Measurements from ENCODE around the gene ATP6AP1.

Gene ATP6AP1

DNA sequence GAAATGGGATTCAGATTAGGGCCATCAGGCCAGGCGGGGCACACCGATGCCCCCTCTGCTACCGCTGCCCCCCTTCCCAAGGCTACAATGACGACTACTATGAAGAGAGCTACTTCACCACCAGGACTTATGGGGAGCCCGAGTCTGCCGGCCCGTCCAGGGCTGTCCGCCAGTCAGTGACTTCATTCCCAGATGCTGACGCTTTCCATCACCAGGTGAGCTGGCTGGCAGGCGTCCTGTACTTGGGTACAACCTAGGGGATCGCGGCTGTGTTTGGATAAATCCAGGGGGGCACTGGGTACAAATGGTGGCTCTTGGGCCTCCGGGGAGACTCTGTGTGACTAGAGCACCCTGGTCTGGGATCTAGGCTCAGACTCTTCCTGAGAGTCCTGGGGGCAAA lies 48.3 kb upstream of the ATP6AP1 start:
- Histone ChIP-seq H3K9ac (ENCODE audit: low read depth, low read length, poor library complexity) (no peak overlapping the region), H3K4me3 (ENCODE audit: low read length in 2 of 2) (peak overlapping the region; percentile 86 to 95), H3K18ac (ENCODE audit: low read length) (no peak overlapping the region), H3K27ac (replicated peaks; ENCODE audit: low read length) (no peak overlapping the region), H2BK5ac (ENCODE audit: low read length) (no peak overlapping the region), H3K36me3 (replicated peaks in 1 of 2; ENCODE audit: control insufficient read depth in 2 of 2, insufficient read depth in 2 of 2, low read length in 2 of 2) (peaks cover 0 to 22% of the 10 kb centered on the region in 2 donors), H3K23ac (ENCODE audit: low read depth, low read length, poor library complexity) (no peak overlapping the region), H4K91ac (ENCODE audit: low read depth, low read length, poor library complexity) (no peak overlapping the region), H4K8ac (ENCODE audit: low read depth, low read length) (no peak overlapping the region), H3K9me3 (replicated peaks in 1 of 2; ENCODE audit: control insufficient read depth in 2 of 2, insufficient read depth in 1 of 2, low read depth in 1 of 2, low read length in 2 of 2) (no peaks in the 10 kb centered on the region), H2BK15ac (ENCODE audit: low read length) (no peak overlapping the region), H2AFZ (ENCODE audit: low read length) (no peak overlapping the region), H2BK120ac (ENCODE audit: low read depth, low read length) (no peak overlapping the region), H3K79me1 (ENCODE audit: low read depth, low read length) (no peaks in the 10 kb centered on the region), H3K14ac (ENCODE audit: low read length) (no peak overlapping the region), H2BK12ac (ENCODE audit: low read length) (no peak overlapping the region), H2AK5ac (ENCODE audit: low read depth, low read length) (no peak overlapping the region), H3K27me3 (ENCODE audit: control insufficient read depth in 3 of 3, insufficient read depth in 3 of 3, low read depth in 1 of 3, low read length in 3 of 3) (no peaks in the 10 kb centered on the region), H3K4me1 (ENCODE audit: control insufficient read depth in 2 of 2, insufficient read depth in 1 of 2, low read depth in 1 of 2, low read length in 2 of 2) (peaks cover 10 to 18% of the 10 kb centered on the region in 2 donors), H3K4ac (ENCODE audit: low read length) (no peak overlapping the region), H3K4me2 (ENCODE audit: insufficient read depth, low read length, poor library complexity, severe bottlenecking) (peak overlapping the region; percentile 54)
- no CpG with 5 or more reads among the region's 13 CpGs for WGBS, 2 donors (ENCODE audit: extremely low coverage in 2 of 2, insufficient read length in 2 of 2, insufficient replicate concordance in 1 of 2)
- DNase-seq (ENCODE audit: low spot score), result no peak

DNA sequence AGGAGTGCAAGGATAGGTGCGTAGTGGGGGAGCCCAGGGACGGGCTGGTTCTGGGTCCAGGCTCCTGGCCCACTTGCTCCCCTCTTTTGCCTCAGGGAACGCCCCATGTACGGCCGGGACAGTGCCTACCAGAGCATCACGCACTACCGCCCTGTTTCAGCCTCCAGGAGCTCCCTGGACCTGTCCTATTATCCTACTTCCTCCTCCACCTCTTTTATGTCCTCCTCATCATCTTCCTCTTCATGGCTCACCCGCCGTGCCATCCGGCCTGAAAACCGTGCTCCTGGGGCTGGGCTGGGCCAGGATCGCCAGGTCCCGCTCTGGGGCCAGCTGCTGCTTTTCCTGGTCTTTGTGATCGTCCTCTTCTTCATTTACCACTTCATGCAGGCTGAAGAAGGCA lies 47.7 kb upstream of the ATP6AP1 start:
- H4K91ac ChIP-seq (ENCODE audit: low read depth, low read length, poor library complexity), result no peak overlapping the region
- DNase-seq (ENCODE audit: low spot score), result no peak

GRCh38 chrX:154381271-154381670 lies 47.2 kb upstream of the ATP6AP1 start:
- Histone ChIP-seq H4K91ac (ENCODE audit: low read depth, low read length, poor library complexity) (no peak overlapping the region), H3K4me1 (ENCODE audit: control insufficient read depth in 2 of 2, insufficient read depth in 1 of 2, low read depth in 1 of 2, low read length in 2 of 2) (peaks cover 10 to 18% of the 10 kb centered on the region in 2 donors), H3K27me3 (ENCODE audit: control insufficient read depth in 3 of 3, insufficient read depth in 3 of 3, low read depth in 1 of 3, low read length in 3 of 3) (no peaks in the 10 kb centered on the region), H3K27ac (replicated peaks; ENCODE audit: low read length) (no peak overlapping the region), H3K18ac (ENCODE audit: low read length) (no peak overlapping the region), H3K79me1 (ENCODE audit: low read depth, low read length) (no peaks in the 10 kb centered on the region), H3K23ac (ENCODE audit: low read depth, low read length, poor library complexity) (no peak overlapping the region), H4K8ac (ENCODE audit: low read depth, low read length) (no peak overlapping the region), H2AFZ (ENCODE audit: low read length) (no peak overlapping the region), H2BK5ac (ENCODE audit: low read length) (no peak overlapping the region), H3K4ac (ENCODE audit: low read length) (no peak overlapping the region), H3K4me2 (ENCODE audit: insufficient read depth, low read length, poor library complexity, severe bottlenecking) (peak overlapping the region; percentile 11), H3K9me3 (replicated peaks in 1 of 2; ENCODE audit: control insufficient read depth in 2 of 2, insufficient read depth in 1 of 2, low read depth in 1 of 2, low read length in 2 of 2) (no peaks in the 10 kb centered on the region), H2BK15ac (ENCODE audit: low read length) (no peak overlapping the region), H3K9ac (ENCODE audit: low read depth, low read length, poor library complexity) (no peak overlapping the region), H2BK120ac (ENCODE audit: low read depth, low read length) (no peak overlapping the region), H2BK12ac (ENCODE audit: low read length) (no peak overlapping the region), H3K14ac (ENCODE audit: low read length) (no peak overlapping the region), H2AK5ac (ENCODE audit: low read depth, low read length) (no peak overlapping the region), H3K4me3 (ENCODE audit: low read length in 2 of 2) (no peak overlapping the region), H3K36me3 (replicated peaks in 1 of 2; ENCODE audit: control insufficient read depth in 2 of 2, insufficient read depth in 2 of 2, low read length in 2 of 2) (peaks cover 0 to 22% of the 10 kb centered on the region in 2 donors)
- DNase-seq (ENCODE audit: low spot score), result no peak
- no CpG with 5 or more reads among the region's 6 CpGs for WGBS, 2 donors (ENCODE audit: extremely low coverage in 2 of 2, insufficient read length in 2 of 2, insufficient replicate concordance in 1 of 2)

More for the DNA sequence above, 47.7 kb upstream of the ATP6AP1 start:
- Histone ChIP-seq H3K9me3 (replicated peaks in 1 of 2; ENCODE audit: control insufficient read depth in 2 of 2, insufficient read depth in 1 of 2, low read depth in 1 of 2, low read length in 2 of 2) (no peaks in the 10 kb centered on the region), H3K14ac (ENCODE audit: low read length) (no peak overlapping the region), H3K27ac (replicated peaks; ENCODE audit: low read length) (no peak overlapping the region), H2BK15ac (ENCODE audit: low read length) (no peak overlapping the region), H3K4ac (ENCODE audit: low read length) (no peak overlapping the region), H3K18ac (ENCODE audit: low read length) (no peak overlapping the region), H3K36me3 (replicated peaks in 1 of 2; ENCODE audit: control insufficient read depth in 2 of 2, insufficient read depth in 2 of 2, low read length in 2 of 2) (peaks cover 0 to 22% of the 10 kb centered on the region in 2 donors), H2AK5ac (ENCODE audit: low read depth, low read length) (no peak overlapping the region), H2AFZ (ENCODE audit: low read length) (no peak overlapping the region), H3K4me3 (ENCODE audit: low read length in 2 of 2) (peak overlapping the region in 1 of 2 donors; percentile 86), H2BK12ac (ENCODE audit: low read length) (no peak overlapping the region), H2BK120ac (ENCODE audit: low read depth, low read length) (no peak overlapping the region), H3K9ac (ENCODE audit: low read depth, low read length, poor library complexity) (no peak overlapping the region), H3K4me2 (ENCODE audit: insufficient read depth, low read length, poor library complexity, severe bottlenecking) (peak overlapping the region; percentile 18), H3K27me3 (ENCODE audit: control insufficient read depth in 3 of 3, insufficient read depth in 3 of 3, low read depth in 1 of 3, low read length in 3 of 3) (no peaks in the 10 kb centered on the region), H2BK5ac (ENCODE audit: low read length) (no peak overlapping the region), H3K23ac (ENCODE audit: low read depth, low read length, poor library complexity) (no peak overlapping the region), H3K4me1 (ENCODE audit: control insufficient read depth in 2 of 2, insufficient read depth in 1 of 2, low read depth in 1 of 2, low read length in 2 of 2) (peaks cover 10 to 18% of the 10 kb centered on the region in 2 donors), H3K79me1 (ENCODE audit: low read depth, low read length) (no peaks in the 10 kb centered on the region), H4K8ac (ENCODE audit: low read depth, low read length) (no peak overlapping the region)
- WGBS, 2 donors (ENCODE audit: extremely low coverage in 2 of 2, insufficient read length in 2 of 2, insufficient replicate concordance in 1 of 2), result no CpG with 5 or more reads among the region's 14 CpGs

- no peak overlapping the region for H2BK5ac ChIP-seq (ENCODE audit: low read length)
- H3K79me1 ChIP-seq (ENCODE audit: low read depth, low read length), result no peaks in the 10 kb centered on the region
- H2AK5ac ChIP-seq (ENCODE audit: low read depth, low read length), result no peak overlapping the region
- H3K23ac ChIP-seq (ENCODE audit: low read depth, low read length, poor library complexity), result no peak overlapping the region
- H3K4me3 ChIP-seq (ENCODE audit: low read length in 2 of 2), result no peak overlapping the region
- H3K27ac ChIP-seq (replicated peaks; ENCODE audit: low read length), result no peak overlapping the region
- peaks cover 10 to 18% of the 10 kb centered on the region in 2 donors for H3K4me1 ChIP-seq (ENCODE audit: control insufficient read depth in 2 of 2, insufficient read depth in 1 of 2, low read depth in 1 of 2, low read length in 2 of 2)
- H3K18ac ChIP-seq (ENCODE audit: low read length), result no peak overlapping the region
- H2BK15ac ChIP-seq (ENCODE audit: low read length), result no peak overlapping the region
- H3K36me3 ChIP-seq (replicated peaks in 1 of 2; ENCODE audit: control insufficient read depth in 2 of 2, insufficient read depth in 2 of 2, low read length in 2 of 2), result peaks cover 0 to 22% of the 10 kb centered on the region in 2 donors
- H3K4ac ChIP-seq (ENCODE audit: low read length), result no peak overlapping the region
- no peak overlapping the region for H2AFZ ChIP-seq (ENCODE audit: low read length)
- no peak overlapping the region for H2BK12ac ChIP-seq (ENCODE audit: low read length)
- H3K27me3 ChIP-seq (ENCODE audit: control insufficient read depth in 3 of 3, insufficient read depth in 3 of 3, low read depth in 1 of 3, low read length in 3 of 3), result no peaks in the 10 kb centered on the region
- no peak overlapping the region for H4K91ac ChIP-seq (ENCODE audit: low read depth, low read length, poor library complexity)
- no CpG with 5 or more reads among the region's 11 CpGs for WGBS, 2 donors (ENCODE audit: extremely low coverage in 2 of 2, insufficient read length in 2 of 2, insufficient replicate concordance in 1 of 2)
- DNase-seq (ENCODE audit: low spot score), result no peak
- no peak overlapping the region for H4K8ac ChIP-seq (ENCODE audit: low read depth, low read length)
- no peaks in the 10 kb centered on the region for H3K9me3 ChIP-seq (replicated peaks in 1 of 2; ENCODE audit: control insufficient read depth in 2 of 2, insufficient read depth in 1 of 2, low read depth in 1 of 2, low read length in 2 of 2)
- H3K4me2 ChIP-seq (ENCODE audit: insufficient read depth, low read length, poor library complexity, severe bottlenecking), result no peak overlapping the region
- H3K14ac ChIP-seq (ENCODE audit: low read length), result no peak overlapping the region
- H2BK120ac ChIP-seq (ENCODE audit: low read depth, low read length), result no peak overlapping the region
- H3K9ac ChIP-seq (ENCODE audit: low read depth, low read length, poor library complexity), result no peak overlapping the region
These were observed 45.9 kb upstream of the ATP6AP1 start for GRCh38 chrX:154382483-154383069.

Measured in neuronal stem cell (in vitro differentiated cells).